Choroid plexus epithelial cell (primary cell): ENCODE results near the gene GCH1.

ENCODE experiments used
- DNase-seq: peaks from one replicate; pipeline ENCODE4 v3.0.0-alpha.2; 2010; ENCODE audit warnings: low read depth
- H3K4me3 ChIP-seq: 2 replicates; pipeline ENCODE4 v1.5.1; 2011; ENCODE audit warnings: low read depth, mild to moderate bottlenecking, control low read depth, low read length, moderate library complexity
- CTCF ChIP-seq: conservative IDR thresholded peaks from 2 replicates; pipeline ENCODE4 v1.5.1; 2011; ENCODE audit warnings: low read depth, mild to moderate bottlenecking, control low read depth, inconsistent platforms, low read length, moderate library complexity

The GCH1 gene

GRCh38 chr14:54798465-54799124, 104.0 kb downstream of the GCH1 start:
- DNase-seq, result no peak
- no peak for TF ChIP-seq CTCF
- no peak overlapping the region for H3K4me3 ChIP-seq

GRCh38 chr14:54797986-54798385, 104.6 kb downstream of the GCH1 start:
- no peak for DNase-seq
- no peak overlapping the region for H3K4me3 ChIP-seq
- TF ChIP-seq CTCF, result no peak

GRCh38 chr14:54797556-54797955, 105.1 kb downstream of the GCH1 start:
- no peak for TF ChIP-seq CTCF
- H3K4me3 ChIP-seq, result no peak overlapping the region
- DNase-seq, result no peak

- peak; percentile 55 for DNase-seq
- H3K4me3 ChIP-seq, result no peak overlapping the region
- no peak for TF ChIP-seq CTCF
Observed at GRCh38 chr14:54796961-54797360, 105.7 kb downstream of the GCH1 start.

- no peak overlapping the region for H3K4me3 ChIP-seq
- no peak for DNase-seq
- no peak for TF ChIP-seq CTCF
Observed at GRCh38 chr14:54794796-54795195, 107.8 kb downstream of the GCH1 start.

- TF ChIP-seq CTCF, result no peak
- no peak overlapping the region for H3K4me3 ChIP-seq
- no peak for DNase-seq
Observed at GRCh38 chr14:54794159-54794558, 108.5 kb downstream of the GCH1 start.

GRCh38 chr14:54792288-54792687, 110.3 kb downstream of the GCH1 start:
- DNase-seq, result no peak
- no peak for TF ChIP-seq CTCF
- H3K4me3 ChIP-seq, result no peak overlapping the region
